Measurements from ENCODE around the gene SYNDIG1.

The SYNDIG1 gene

DNA sequence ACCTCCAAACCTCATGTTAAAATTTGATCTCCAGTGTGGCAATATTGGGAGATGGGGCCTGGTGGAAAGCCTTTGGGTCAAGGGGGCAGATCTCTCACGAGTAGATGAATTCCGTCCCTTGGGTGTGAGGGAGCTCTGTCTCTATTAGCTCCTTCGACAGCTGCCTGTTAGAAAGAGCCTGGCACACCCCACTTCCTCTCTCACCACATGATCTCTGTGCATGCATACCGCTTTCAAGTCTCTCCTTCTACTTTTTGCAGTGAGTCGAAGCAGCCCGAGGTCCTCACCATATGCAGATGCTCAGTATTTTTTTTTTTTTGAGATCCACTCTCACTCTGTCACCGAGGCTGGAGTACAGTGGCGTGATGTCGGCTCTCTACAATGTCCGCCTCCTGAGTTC is 176.9 kb downstream of the SYNDIG1 start:
- H3K4me3 ChIP-seq (ENCODE audit: low read depth, low read length) = no peak overlapping the region
- no peak overlapping the region for H3K9ac ChIP-seq (ENCODE audit: low read length)
- no peaks in the 10 kb centered on the region for H3K36me3 ChIP-seq (ENCODE audit: control insufficient read depth in 1 of 2, insufficient read depth in 2 of 2, low read length in 2 of 2)
- no peaks in the 10 kb centered on the region for H3K79me2 ChIP-seq (ENCODE audit: control insufficient read depth, insufficient read depth, low read length, poor library complexity)
- H3K14ac ChIP-seq (ENCODE audit: low read length) = no peak overlapping the region
- H2AFZ ChIP-seq (ENCODE audit: insufficient read depth, low read length, poor library complexity) = no peak overlapping the region
- H3K79me1 ChIP-seq (ENCODE audit: low read length) = no peaks in the 10 kb centered on the region
- H3K4ac ChIP-seq (ENCODE audit: low read depth, low read length) = no peak overlapping the region
- DNase-seq = no peak
- no peak overlapping the region for H3K4me2 ChIP-seq (ENCODE audit: low read length)
- H2BK120ac ChIP-seq (ENCODE audit: insufficient read depth, low read length, poor library complexity) = no peak overlapping the region
- no peak overlapping the region for H3K18ac ChIP-seq (ENCODE audit: low read length)
- H3K27me3 ChIP-seq (ENCODE audit: insufficient read depth, low read length) = no peaks in the 10 kb centered on the region
- no peak overlapping the region for H4K12ac ChIP-seq (ENCODE audit: low read depth, low read length)
- WGBS (ENCODE audit: extremely low coverage, insufficient coverage, insufficient read length) = no CpG with 5 or more reads among the region's 10 CpGs
- H3K23ac ChIP-seq (ENCODE audit: low read length) = no peak overlapping the region
- H2BK12ac ChIP-seq (ENCODE audit: low read length) = no peak overlapping the region
- H3K9me3 ChIP-seq (ENCODE audit: insufficient read depth, low read depth, low read length) = no peaks in the 10 kb centered on the region
- no peak overlapping the region for H2BK5ac ChIP-seq (ENCODE audit: low read depth, low read length, poor library complexity)
- H2AK5ac ChIP-seq (ENCODE audit: low read length) = no peak overlapping the region
- no peak overlapping the region for H3K27ac ChIP-seq (ENCODE audit: low read depth, low read length)
- H3K4me1 ChIP-seq (ENCODE audit: control insufficient read depth in 1 of 2, insufficient read depth in 2 of 2, low read length in 2 of 2) = no peaks in the 10 kb centered on the region
- H4K8ac ChIP-seq (ENCODE audit: low read depth, low read length) = no peak overlapping the region
- H4K91ac ChIP-seq (ENCODE audit: low read depth, low read length) = no peak overlapping the region

DNA sequence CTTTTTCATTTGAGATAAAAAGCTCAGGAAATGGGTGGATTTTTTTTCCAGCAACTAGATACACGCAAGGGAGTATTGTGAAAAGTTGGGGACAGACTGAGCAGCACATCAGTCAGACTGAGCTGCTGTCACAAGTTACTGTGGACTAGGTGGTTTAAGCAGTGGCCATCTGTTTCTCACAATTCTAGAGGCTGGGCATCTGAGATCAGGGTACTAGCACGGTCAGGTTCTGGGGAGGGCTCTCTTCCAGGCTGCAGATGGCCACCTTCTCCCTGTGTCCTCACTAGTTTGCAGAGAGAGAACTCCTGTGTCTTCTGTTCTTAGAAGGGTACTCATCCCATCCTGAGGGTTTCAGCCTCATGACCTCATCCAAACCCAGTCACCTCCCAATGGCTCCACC is 178.3 kb downstream of the SYNDIG1 start:
- H2BK120ac ChIP-seq (ENCODE audit: insufficient read depth, low read length, poor library complexity) = no peak overlapping the region
- H3K4me2 ChIP-seq (ENCODE audit: low read length) = no peak overlapping the region
- H3K27ac ChIP-seq (ENCODE audit: low read depth, low read length) = no peak overlapping the region
- H2AK5ac ChIP-seq (ENCODE audit: low read length) = no peak overlapping the region
- H4K91ac ChIP-seq (ENCODE audit: low read depth, low read length) = no peak overlapping the region
- H3K9ac ChIP-seq (ENCODE audit: low read length) = no peak overlapping the region
- no peak overlapping the region for H2AFZ ChIP-seq (ENCODE audit: insufficient read depth, low read length, poor library complexity)
- no peaks in the 10 kb centered on the region for H3K36me3 ChIP-seq (ENCODE audit: control insufficient read depth in 1 of 2, insufficient read depth in 2 of 2, low read length in 2 of 2)
- H3K79me1 ChIP-seq (ENCODE audit: low read length) = no peaks in the 10 kb centered on the region
- no peak overlapping the region for H3K4ac ChIP-seq (ENCODE audit: low read depth, low read length)
- no peaks in the 10 kb centered on the region for H3K79me2 ChIP-seq (ENCODE audit: control insufficient read depth, insufficient read depth, low read length, poor library complexity)
- no CpG with 5 or more reads among the region's 2 CpGs for WGBS (ENCODE audit: extremely low coverage, insufficient coverage, insufficient read length)
- H2BK12ac ChIP-seq (ENCODE audit: low read length) = no peak overlapping the region
- H3K4me3 ChIP-seq (ENCODE audit: low read depth, low read length) = no peak overlapping the region
- H4K8ac ChIP-seq (ENCODE audit: low read depth, low read length) = no peak overlapping the region
- no peaks in the 10 kb centered on the region for H3K4me1 ChIP-seq (ENCODE audit: control insufficient read depth in 1 of 2, insufficient read depth in 2 of 2, low read length in 2 of 2)
- no peak for DNase-seq
- no peak overlapping the region for H2BK5ac ChIP-seq (ENCODE audit: low read depth, low read length, poor library complexity)
- H3K18ac ChIP-seq (ENCODE audit: low read length) = no peak overlapping the region
- no peak overlapping the region for H3K14ac ChIP-seq (ENCODE audit: low read length)
- H3K23ac ChIP-seq (ENCODE audit: low read length) = no peak overlapping the region
- no peak overlapping the region for H4K12ac ChIP-seq (ENCODE audit: low read depth, low read length)
- no peaks in the 10 kb centered on the region for H3K9me3 ChIP-seq (ENCODE audit: insufficient read depth, low read depth, low read length)
- no peaks in the 10 kb centered on the region for H3K27me3 ChIP-seq (ENCODE audit: insufficient read depth, low read length)

DNA sequence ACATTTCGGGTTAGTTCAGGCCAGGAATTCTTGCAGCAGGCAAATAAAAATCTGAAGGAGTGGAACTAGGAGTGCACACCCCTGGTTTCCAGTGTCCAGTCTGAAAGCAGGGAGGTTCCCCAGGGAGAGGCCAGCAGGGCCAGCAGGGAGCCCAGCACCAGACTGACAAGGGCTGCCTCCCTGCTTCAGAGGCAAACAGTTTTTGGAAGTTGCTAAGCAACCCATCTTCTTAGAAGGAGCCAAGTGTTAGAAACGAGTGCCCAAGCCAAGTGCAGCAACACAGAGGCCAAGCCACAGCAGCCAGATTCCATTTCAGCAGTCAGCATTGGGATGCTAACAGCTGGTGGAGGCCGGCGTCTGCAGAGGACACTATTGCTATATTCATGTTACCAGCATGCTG is 179.1 kb downstream of the SYNDIG1 start:
- H3K4me1 ChIP-seq (ENCODE audit: control insufficient read depth in 1 of 2, insufficient read depth in 2 of 2, low read length in 2 of 2) = no peaks in the 10 kb centered on the region
- no peaks in the 10 kb centered on the region for H3K79me2 ChIP-seq (ENCODE audit: control insufficient read depth, insufficient read depth, low read length, poor library complexity)
- no peak overlapping the region for H3K4me2 ChIP-seq (ENCODE audit: low read length)
- H3K9ac ChIP-seq (ENCODE audit: low read length) = no peak overlapping the region
- no peak overlapping the region for H3K14ac ChIP-seq (ENCODE audit: low read length)
- no peak overlapping the region for H4K12ac ChIP-seq (ENCODE audit: low read depth, low read length)
- H3K79me1 ChIP-seq (ENCODE audit: low read length) = no peaks in the 10 kb centered on the region
- no peak overlapping the region for H2BK5ac ChIP-seq (ENCODE audit: low read depth, low read length, poor library complexity)
- no peaks in the 10 kb centered on the region for H3K36me3 ChIP-seq (ENCODE audit: control insufficient read depth in 1 of 2, insufficient read depth in 2 of 2, low read length in 2 of 2)
- no peak overlapping the region for H2AFZ ChIP-seq (ENCODE audit: insufficient read depth, low read length, poor library complexity)
- no peak overlapping the region for H2AK5ac ChIP-seq (ENCODE audit: low read length)
- H2BK120ac ChIP-seq (ENCODE audit: insufficient read depth, low read length, poor library complexity) = no peak overlapping the region
- no peaks in the 10 kb centered on the region for H3K27me3 ChIP-seq (ENCODE audit: insufficient read depth, low read length)
- no peak overlapping the region for H4K91ac ChIP-seq (ENCODE audit: low read depth, low read length)
- WGBS (ENCODE audit: extremely low coverage, insufficient coverage, insufficient read length) = no CpG with 5 or more reads among the region's 4 CpGs
- H4K8ac ChIP-seq (ENCODE audit: low read depth, low read length) = no peak overlapping the region
- H3K4ac ChIP-seq (ENCODE audit: low read depth, low read length) = no peak overlapping the region
- DNase-seq = no peak
- H3K23ac ChIP-seq (ENCODE audit: low read length) = no peak overlapping the region
- no peak overlapping the region for H2BK12ac ChIP-seq (ENCODE audit: low read length)
- no peaks in the 10 kb centered on the region for H3K9me3 ChIP-seq (ENCODE audit: insufficient read depth, low read depth, low read length)
- no peak overlapping the region for H3K27ac ChIP-seq (ENCODE audit: low read depth, low read length)
- H3K18ac ChIP-seq (ENCODE audit: low read length) = no peak overlapping the region
- no peak overlapping the region for H3K4me3 ChIP-seq (ENCODE audit: low read depth, low read length)

- H2AK5ac ChIP-seq (ENCODE audit: low read length) = no peak overlapping the region
- H3K4ac ChIP-seq (ENCODE audit: low read depth, low read length) = no peak overlapping the region
- no peaks in the 10 kb centered on the region for H3K4me1 ChIP-seq (ENCODE audit: control insufficient read depth in 1 of 2, insufficient read depth in 2 of 2, low read length in 2 of 2)
- no peak overlapping the region for H2BK120ac ChIP-seq (ENCODE audit: insufficient read depth, low read length, poor library complexity)
- H3K14ac ChIP-seq (ENCODE audit: low read length) = no peak overlapping the region
- H3K18ac ChIP-seq (ENCODE audit: low read length) = no peak overlapping the region
- H3K27me3 ChIP-seq (ENCODE audit: insufficient read depth, low read length) = no peaks in the 10 kb centered on the region
- no peak overlapping the region for H3K9ac ChIP-seq (ENCODE audit: low read length)
- no peak overlapping the region for H4K91ac ChIP-seq (ENCODE audit: low read depth, low read length)
- H2BK5ac ChIP-seq (ENCODE audit: low read depth, low read length, poor library complexity) = no peak overlapping the region
- DNase-seq = no peak
- H4K12ac ChIP-seq (ENCODE audit: low read depth, low read length) = no peak overlapping the region
- H4K8ac ChIP-seq (ENCODE audit: low read depth, low read length) = no peak overlapping the region
- no peaks in the 10 kb centered on the region for H3K79me1 ChIP-seq (ENCODE audit: low read length)
- H3K79me2 ChIP-seq (ENCODE audit: control insufficient read depth, insufficient read depth, low read length, poor library complexity) = no peaks in the 10 kb centered on the region
- no peak overlapping the region for H2BK12ac ChIP-seq (ENCODE audit: low read length)
- H3K27ac ChIP-seq (ENCODE audit: low read depth, low read length) = no peak overlapping the region
- no peak overlapping the region for H3K23ac ChIP-seq (ENCODE audit: low read length)
- no peak overlapping the region for H3K4me3 ChIP-seq (ENCODE audit: low read depth, low read length)
- H3K36me3 ChIP-seq (ENCODE audit: control insufficient read depth in 1 of 2, insufficient read depth in 2 of 2, low read length in 2 of 2) = no peaks in the 10 kb centered on the region
- H3K4me2 ChIP-seq (ENCODE audit: low read length) = no peak overlapping the region
- no CpG with 5 or more reads among the region's 2 CpGs for WGBS (ENCODE audit: extremely low coverage, insufficient coverage, insufficient read length)
- H2AFZ ChIP-seq (ENCODE audit: insufficient read depth, low read length, poor library complexity) = no peak overlapping the region
- no peaks in the 10 kb centered on the region for H3K9me3 ChIP-seq (ENCODE audit: insufficient read depth, low read depth, low read length)
Measured at GRCh38 chr20:24648919-24649318, 179.5 kb downstream of the SYNDIG1 start.
